Upper lobe of left lung (tissue), 6 donors: ENCODE data around the gene RYR3. TPM values are rescaled to one million over a fixed set of nuclear protein-coding genes. Genes with fewer than 3 reads are reported as not detected.

Experiments
- ATAC-seq, 2 donors: fragments of 200-7000 bp; cut with Tn5 transposase; one replicate each; pipeline ENCODE4 v1.9.1; 2022; ENCODE audit warnings: mild to moderate bottlenecking in 2 of 2, moderate library complexity in 2 of 2; ENCODE audit not compliant: low FRiP score in 2 of 2
- DNase-seq, 2 donors: peaks; one replicate each; pipeline ENCODE4 v3.0.0-alpha.2; 2019 to 2020
- H3K27ac ChIP-seq, 4 donors: fragments of 200-600 bp; sonication (generic); one replicate each; pipeline ENCODE4 v1.5.1; 2016 to 2019
- H3K27me3 ChIP-seq, 4 donors: fragments of 200-600 bp; sonication (generic); one replicate each; pipeline ENCODE4 v1.5.1; 2017 to 2019
- H3K36me3 ChIP-seq, 4 donors: fragments of 200-600 bp; sonication (generic); one replicate each; pipeline ENCODE4 v1.5.1; 2016 to 2019
- H3K4me1 ChIP-seq, 4 donors: fragments of 200-600 bp; sonication (generic); one replicate each; pipeline ENCODE4 v1.5.1; 2018 to 2019
- H3K4me3 ChIP-seq, 4 donors: fragments of 200-600 bp; sonication (generic); one replicate each; pipeline ENCODE4 v1.5.1; 2017 to 2019; ENCODE audit warnings: mild to moderate bottlenecking in 2 of 4, moderate library complexity in 1 of 4
- H3K9me3 ChIP-seq, 4 donors: fragments of 200-600 bp; sonication (generic); one replicate each; pipeline ENCODE4 v1.5.1; 2018 to 2019
- EP300 ChIP-seq, 4 donors: sonication (generic); formaldehyde crosslinking; IDR thresholded peaks; one replicate each; pipeline ENCODE4 v1.5.1; 2017; ENCODE audit warnings: antibody characterized with exemption in 4 of 4, control low read depth in 2 of 4
- POLR2A ChIP-seq, 4 donors: fragments of 450-650 bp; IDR thresholded peaks; one replicate each; pipeline ENCODE4 v1.5.1; 2016 to 2017; ENCODE audit warnings: antibody characterized with exemption in 4 of 4, mild to moderate bottlenecking in 2 of 4
- POLR2AphosphoS5 ChIP-seq, 2 donors: sonication (generic); formaldehyde crosslinking; IDR thresholded peaks; one replicate each; pipeline ENCODE4 v1.5.1; 2017; ENCODE audit warnings: antibody characterized with exemption in 2 of 2
- WGBS, 2 donors: methylation state at CpG; one replicate each; pipeline ENCODE4 v1.1.5; 2017 to 2018; 5-methylcytosine and 5-hydroxymethylcytosine counted together
- total RNA-seq, 6 donors: library from RNA; depleted of rRNA in 4 of 6; stranded (reverse); fragments of >200 nt in 4 of 6; gene quantifications; one replicate each; pipeline versions ENCODE4 v1.1.0 to v1.2.1, GENCODE V29; 2016 to 2021
- TF ChIP-seq, protein P1 (sequence below), 6 experiments: fragments of 450-650 bp in 4 of 6; fragments of 200-600 bp in 2 of 6; sonication (generic) in 2 of 6; IDR thresholded peaks; one replicate each; pipeline ENCODE4 v1.5.1; 2016 to 2019; ENCODE audit warnings: antibody characterized with exemption in 6 of 6
- donor health status: DM: no; HTN: no; CAD: no; lungs with moderate emphysema.
- donor health status: DM: no; HTN: yes; CAD: no; lungs with severe emphysema.

The RYR3 gene
- total RNA-seq, 6 donors from 2014 or later = under 0.01 to 0.34 (median 0.15) TPM

- Histone ChIP-seq H3K9me3 (no peaks in the 10 kb centered on the region), H3K36me3 (no peaks in the 10 kb centered on the region), H3K27ac (no peak overlapping the region), H3K27me3 (no peaks in the 10 kb centered on the region), H3K4me3 (no peak overlapping the region), H3K4me1 (no peaks in the 10 kb centered on the region)
- DNase-seq = no peak
- WGBS, 2 donors = 82 to 89% methylated on average over 5 of the region's 5 CpGs
- TF ChIP-seq, protein P1, sequence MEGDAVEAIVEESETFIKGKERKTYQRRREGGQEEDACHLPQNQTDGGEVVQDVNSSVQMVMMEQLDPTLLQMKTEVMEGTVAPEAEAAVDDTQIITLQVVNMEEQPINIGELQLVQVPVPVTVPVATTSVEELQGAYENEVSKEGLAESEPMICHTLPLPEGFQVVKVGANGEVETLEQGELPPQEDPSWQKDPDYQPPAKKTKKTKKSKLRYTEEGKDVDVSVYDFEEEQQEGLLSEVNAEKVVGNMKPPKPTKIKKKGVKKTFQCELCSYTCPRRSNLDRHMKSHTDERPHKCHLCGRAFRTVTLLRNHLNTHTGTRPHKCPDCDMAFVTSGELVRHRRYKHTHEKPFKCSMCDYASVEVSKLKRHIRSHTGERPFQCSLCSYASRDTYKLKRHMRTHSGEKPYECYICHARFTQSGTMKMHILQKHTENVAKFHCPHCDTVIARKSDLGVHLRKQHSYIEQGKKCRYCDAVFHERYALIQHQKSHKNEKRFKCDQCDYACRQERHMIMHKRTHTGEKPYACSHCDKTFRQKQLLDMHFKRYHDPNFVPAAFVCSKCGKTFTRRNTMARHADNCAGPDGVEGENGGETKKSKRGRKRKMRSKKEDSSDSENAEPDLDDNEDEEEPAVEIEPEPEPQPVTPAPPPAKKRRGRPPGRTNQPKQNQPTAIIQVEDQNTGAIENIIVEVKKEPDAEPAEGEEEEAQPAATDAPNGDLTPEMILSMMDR (IDR thresholded peaks at IDR 0.05) = no peak
- TF ChIP-seq POLR2AphosphoS5 (IDR thresholded peaks at IDR 0.05) (no peak), EP300 (IDR thresholded peaks at IDR 0.05) (no peak), POLR2A (IDR thresholded peaks at IDR 0.05) (no peak)
- no peak for ATAC-seq
These were observed 483.7 kb downstream of the RYR3 start for GRCh38 chr15:33794453-33794852.

GRCh38 chr15:33795070-33795469, 484.3 kb downstream of the RYR3 start:
- DNase-seq = no peak
- ATAC-seq = no peak
- 71 to 73% methylated on average over 3 of the region's 3 CpGs for WGBS, 2 donors

GRCh38 chr15:33797651-33798050, 486.9 kb downstream of the RYR3 start:
- ATAC-seq (no peak), DNase-seq (no peak)
- no peaks in the 10 kb centered on the region for H3K36me3 ChIP-seq
- no peaks in the 10 kb centered on the region for H3K27me3 ChIP-seq
- H3K9me3 ChIP-seq = no peaks in the 10 kb centered on the region
- 65 to 68% methylated on average over 2 of the region's 2 CpGs for WGBS, 2 donors
- no peaks in the 10 kb centered on the region for H3K4me1 ChIP-seq
- no peak for TF ChIP-seq EP300 (IDR thresholded peaks at IDR 0.05)
- TF ChIP-seq POLR2A (IDR thresholded peaks at IDR 0.05) = no peak
- TF ChIP-seq, protein P1 (IDR thresholded peaks at IDR 0.05) = no peak
- TF ChIP-seq POLR2AphosphoS5 (IDR thresholded peaks at IDR 0.05) = no peak
- no peak overlapping the region for H3K4me3 ChIP-seq
- H3K27ac ChIP-seq = no peak overlapping the region

More at GRCh38 chr15:33795070-33795469, 484.3 kb downstream of the RYR3 start:
- Histone ChIP-seq H3K36me3 (no peaks in the 10 kb centered on the region), H3K9me3 (no peaks in the 10 kb centered on the region), H3K4me3 (no peak overlapping the region), H3K27ac (no peak overlapping the region), H3K4me1 (no peaks in the 10 kb centered on the region), H3K27me3 (no peaks in the 10 kb centered on the region)
- TF ChIP-seq EP300 (IDR thresholded peaks at IDR 0.05) (no peak), POLR2A (IDR thresholded peaks at IDR 0.05) (no peak), POLR2AphosphoS5 (IDR thresholded peaks at IDR 0.05) (no peak)
- TF ChIP-seq, protein P1 (IDR thresholded peaks at IDR 0.05) = no peak

- Histone ChIP-seq H3K4me3 (no peak overlapping the region), H3K27ac (no peak overlapping the region), H3K4me1 (no peaks in the 10 kb centered on the region), H3K36me3 (no peaks in the 10 kb centered on the region), H3K27me3 (no peaks in the 10 kb centered on the region), H3K9me3 (no peaks in the 10 kb centered on the region)
- ATAC-seq (no peak), DNase-seq (no peak)
- TF ChIP-seq, protein P1 (IDR thresholded peaks at IDR 0.05) = no peak
- no peak for TF ChIP-seq POLR2AphosphoS5 (IDR thresholded peaks at IDR 0.05)
- no peak for TF ChIP-seq EP300 (IDR thresholded peaks at IDR 0.05)
- no peak for TF ChIP-seq POLR2A (IDR thresholded peaks at IDR 0.05)
- WGBS, 2 donors = 61 to 75% methylated on average over 2 of the region's 2 CpGs
These were observed 491.2 kb downstream of the RYR3 start for GRCh38 chr15:33801954-33802353.

DNA sequence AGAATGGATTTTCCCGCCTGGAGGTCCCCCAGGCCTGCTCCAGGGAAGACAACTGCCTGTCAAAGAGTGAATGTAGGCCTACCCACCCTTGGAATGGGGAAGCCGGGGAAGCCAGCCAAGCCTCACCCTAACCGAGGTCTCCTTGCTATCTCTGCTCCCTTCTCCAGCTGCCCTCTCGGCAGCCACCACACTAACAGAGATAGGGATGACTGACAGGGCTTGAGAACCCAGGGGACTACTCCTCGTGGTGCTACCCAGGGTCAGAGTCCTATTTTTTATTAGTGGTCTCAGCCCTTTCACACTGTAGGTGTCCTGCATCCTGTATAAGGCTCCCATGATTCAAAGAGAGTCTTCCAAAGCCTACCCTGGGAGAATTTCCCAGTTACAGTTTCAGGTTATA, 496.9 kb downstream of the RYR3 start:
- WGBS, 2 donors = 69 to 79% methylated on average over 3 to 5 of the region's 5 CpGs
- ATAC-seq = peak in 1 of 2 donors; percentile 5

More for the DNA sequence above, 496.9 kb downstream of the RYR3 start:
- no peaks in the 10 kb centered on the region for H3K27me3 ChIP-seq
- H3K4me1 ChIP-seq = no peaks in the 10 kb centered on the region
- TF ChIP-seq POLR2A (IDR thresholded peaks at IDR 0.05) = no peak
- no peak for DNase-seq
- H3K27ac ChIP-seq = no peak overlapping the region
- no peak overlapping the region for H3K4me3 ChIP-seq
- no peaks in the 10 kb centered on the region for H3K9me3 ChIP-seq
- H3K36me3 ChIP-seq = no peaks in the 10 kb centered on the region
